ENCODE measurements around the gene TBRG4.

DNA sequence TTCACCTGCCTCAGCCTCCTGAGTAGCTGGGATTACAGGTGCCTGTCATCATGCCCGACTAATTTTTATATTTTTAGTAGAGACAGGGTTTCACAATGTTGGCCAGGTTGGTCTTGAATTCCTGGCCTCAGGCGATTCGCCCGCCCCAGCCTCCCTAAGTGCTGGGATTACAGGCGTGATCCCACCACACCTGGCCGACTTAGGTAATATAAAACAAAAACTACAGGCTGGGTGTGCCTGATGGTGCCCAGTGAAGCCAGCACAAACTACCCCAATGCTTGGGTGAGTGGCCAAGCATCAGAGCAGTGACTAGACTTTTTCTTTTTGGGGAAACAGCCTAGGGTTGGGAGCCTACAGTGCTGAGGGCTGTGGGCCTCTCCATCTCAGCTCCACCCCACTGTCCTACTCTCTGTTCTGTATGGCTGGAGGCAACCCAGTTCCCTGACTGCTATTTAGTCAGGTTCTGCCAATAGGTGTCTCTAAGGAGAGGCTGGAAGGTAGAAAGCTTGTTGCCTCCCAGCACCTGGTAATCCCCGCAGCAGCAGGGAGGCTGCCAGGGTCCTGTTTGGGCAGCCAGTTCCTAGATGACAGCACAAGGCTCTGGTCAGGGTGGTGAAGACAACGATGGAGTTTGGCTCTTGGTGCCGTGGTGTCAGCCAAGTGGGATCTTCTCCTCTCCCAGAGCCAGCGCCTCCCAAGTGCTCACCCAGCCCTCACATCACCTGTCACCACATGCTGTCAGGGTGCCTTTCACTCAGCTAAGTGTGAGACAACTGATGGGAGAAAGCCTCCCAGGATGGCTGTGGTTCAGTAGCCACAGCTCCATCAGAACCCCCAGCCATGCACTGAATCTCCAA lies 12.3 kb downstream of the TBRG4 start:
- TF ChIP-seq, protein P1, sequence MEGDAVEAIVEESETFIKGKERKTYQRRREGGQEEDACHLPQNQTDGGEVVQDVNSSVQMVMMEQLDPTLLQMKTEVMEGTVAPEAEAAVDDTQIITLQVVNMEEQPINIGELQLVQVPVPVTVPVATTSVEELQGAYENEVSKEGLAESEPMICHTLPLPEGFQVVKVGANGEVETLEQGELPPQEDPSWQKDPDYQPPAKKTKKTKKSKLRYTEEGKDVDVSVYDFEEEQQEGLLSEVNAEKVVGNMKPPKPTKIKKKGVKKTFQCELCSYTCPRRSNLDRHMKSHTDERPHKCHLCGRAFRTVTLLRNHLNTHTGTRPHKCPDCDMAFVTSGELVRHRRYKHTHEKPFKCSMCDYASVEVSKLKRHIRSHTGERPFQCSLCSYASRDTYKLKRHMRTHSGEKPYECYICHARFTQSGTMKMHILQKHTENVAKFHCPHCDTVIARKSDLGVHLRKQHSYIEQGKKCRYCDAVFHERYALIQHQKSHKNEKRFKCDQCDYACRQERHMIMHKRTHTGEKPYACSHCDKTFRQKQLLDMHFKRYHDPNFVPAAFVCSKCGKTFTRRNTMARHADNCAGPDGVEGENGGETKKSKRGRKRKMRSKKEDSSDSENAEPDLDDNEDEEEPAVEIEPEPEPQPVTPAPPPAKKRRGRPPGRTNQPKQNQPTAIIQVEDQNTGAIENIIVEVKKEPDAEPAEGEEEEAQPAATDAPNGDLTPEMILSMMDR (IDR thresholded peaks at IDR 0.05; ENCODE audit: borderline replicate concordance, extremely low read depth, low read length, poor library complexity, severe bottlenecking), result no peak
- no peak for TF ChIP-seq EZH2 (IDR thresholded peaks at IDR 0.05; ENCODE audit: borderline replicate concordance, low read depth, low read length, severe bottlenecking)
